Measurements from ENCODE around the gene BATF3. TPM values are rescaled to one million over a fixed set of nuclear protein-coding genes. Genes with fewer than 3 reads are reported as not detected.
"Not testable (repeated sequence)": the region's sequence is repeated elsewhere in the genome, so short reads cannot be mapped to it uniquely, and the experiment has no call there.

BATF3 gene
- total RNA-seq, 4 donors from 2014 or later = 1.2 to 1.6 (median 1.2) TPM

DNA sequence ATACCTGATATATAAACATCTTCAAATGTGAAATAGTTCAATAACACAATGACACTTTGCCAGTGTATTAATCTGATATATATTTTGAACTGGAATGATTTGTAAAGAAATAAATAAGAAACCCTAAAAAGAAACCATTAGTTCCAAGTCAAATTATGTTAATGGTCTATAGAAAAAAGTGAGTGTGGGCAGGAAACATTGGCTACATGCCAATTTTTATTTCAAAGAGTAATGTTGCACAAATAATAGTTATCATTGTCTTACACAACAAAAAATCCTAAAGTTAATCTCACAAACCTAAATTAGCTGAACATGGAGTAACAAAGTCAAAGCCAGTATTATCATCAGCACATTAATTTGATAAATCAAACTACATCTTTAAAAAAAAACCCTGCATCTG, 37.9 kb upstream of the BATF3 start:
- Histone ChIP-seq H3K4me1 (no peaks in the 10 kb centered on the region), H3K27me3 (no peaks in the 10 kb centered on the region), H3K9me3 (no peaks in the 10 kb centered on the region), H3K4me3 (replicated peaks in 1 of 3) (no peak overlapping the region), H3K36me3 (no peaks in the 10 kb centered on the region), H3K27ac (no peak overlapping the region)
- no peak for TF ChIP-seq CTCF (IDR thresholded peaks at IDR 0.05)
- no peak for TF ChIP-seq POLR2A (IDR thresholded peaks at IDR 0.05)
- intact Hi-C loops (cut with DNase I) = no loop called here
- no peak for DNase-seq

- Histone ChIP-seq H3K4me1 (no peaks in the 10 kb centered on the region), H3K36me3 (no peaks in the 10 kb centered on the region), H3K27me3 (no peaks in the 10 kb centered on the region), H3K9me3 (no peaks in the 10 kb centered on the region), H3K27ac (no peak overlapping the region), H3K4me3 (replicated peaks in 1 of 3) (no peak overlapping the region)
- no peak for TF ChIP-seq POLR2A (IDR thresholded peaks at IDR 0.05)
- TF ChIP-seq CTCF (IDR thresholded peaks at IDR 0.05) = no peak
- WGBS, 2 donors = 96 to 98% methylated on average over 8 of the region's 8 CpGs
- intact Hi-C loops (cut with DNase I) = no loop called here
- no peak for DNase-seq
Measured at GRCh38 chr1:212733109-212733508, 33.5 kb upstream of the BATF3 start.

GRCh38 chr1:212731630-212732029, 32.0 kb upstream of the BATF3 start:
- intact Hi-C loops (cut with DNase I) = no loop called here

GRCh38 chr1:212728606-212729005, 29.0 kb upstream of the BATF3 start:
- Histone ChIP-seq H3K27ac (no peak overlapping the region), H3K4me1 (no peaks in the 10 kb centered on the region), H3K9me3 (no peaks in the 10 kb centered on the region), H3K36me3 (no peaks in the 10 kb centered on the region), H3K27me3 (no peaks in the 10 kb centered on the region), H3K4me3 (replicated peaks in 1 of 3) (no peak overlapping the region)
- TF ChIP-seq CTCF (IDR thresholded peaks at IDR 0.05) (no peak), POLR2A (IDR thresholded peaks at IDR 0.05) (no peak)
- 62 to 66% methylated on average over 5 of the region's 5 CpGs for WGBS, 2 donors
- no peak for DNase-seq
- intact Hi-C loops (cut with DNase I) = no loop called here

More at GRCh38 chr1:212731630-212732029, 32.0 kb upstream of the BATF3 start:
- H3K4me3 ChIP-seq (replicated peaks in 1 of 3) = no peak overlapping the region
- no peaks in the 10 kb centered on the region for H3K4me1 ChIP-seq
- WGBS, 2 donors = 91 to 93% methylated on average over 1 of the region's 1 CpG
- TF ChIP-seq CTCF (IDR thresholded peaks at IDR 0.05) (no peak), POLR2A (IDR thresholded peaks at IDR 0.05) (no peak)
- H3K27me3 ChIP-seq = no peaks in the 10 kb centered on the region
- H3K27ac ChIP-seq = no peak overlapping the region
- H3K9me3 ChIP-seq = no peaks in the 10 kb centered on the region
- DNase-seq = no peak
- no peaks in the 10 kb centered on the region for H3K36me3 ChIP-seq

GRCh38 chr1:212727386-212728181, 27.9 kb upstream of the BATF3 start:
- intact Hi-C loops (cut with DNase I) = no loop called here
- no peaks in the 10 kb centered on the region for H3K27me3 ChIP-seq
- no peak overlapping the region for H3K27ac ChIP-seq
- DNase-seq = no peak
- H3K9me3 ChIP-seq = no peaks in the 10 kb centered on the region
- no peaks in the 10 kb centered on the region for H3K36me3 ChIP-seq
- H3K4me1 ChIP-seq = no peaks in the 10 kb centered on the region
- no peak for TF ChIP-seq CTCF (IDR thresholded peaks at IDR 0.05)
- WGBS, 2 donors = 84 to 89% methylated on average over 13 of the region's 13 CpGs
- no peak overlapping the region for H3K4me3 ChIP-seq (replicated peaks in 1 of 3)

- DNase-seq, H3K27me3 ChIP-seq: not testable (repeated sequence)
- 92 to 100% methylated on average over 10 to 25 of the region's 34 CpGs for WGBS, 2 donors
Measured at GRCh38 chr1:212724679-212725078, 25.0 kb upstream of the BATF3 start.

More at GRCh38 chr1:212724679-212725078, 25.0 kb upstream of the BATF3 start:
- H3K4me1 ChIP-seq; intact Hi-C loops (cut with DNase I); H3K27ac ChIP-seq; H3K36me3 ChIP-seq; H3K4me3 ChIP-seq (replicated peaks in 1 of 3); H3K9me3 ChIP-seq: not testable (repeated sequence)

Data from thyroid gland (tissue), 4 donors.